Right atrium auricular region (tissue), 2 donors: ENCODE measurements around the gene SSR3. TPM values are rescaled to one million over a fixed set of nuclear protein-coding genes. Genes with fewer than 3 reads are reported as not detected.

Experiments used
- DNase-seq: peaks from one replicate; pipeline ENCODE4 v3.0.0-alpha.2; 2019; ENCODE audit warnings: low spot score
- H3K27ac ChIP-seq, 2 donors: fragments of 200-600 bp; sonication (generic); 1 replicate in 1 of 2; 2 replicates in 1 of 2; pipeline ENCODE4 v1.5.1; 2016 to 2019
- H3K27me3 ChIP-seq, 2 donors: fragments of 200-600 bp; sonication (generic); one replicate each; pipeline versions ENCODE4 v1.5.1 to v1.6.0; 2017 to 2019
- H3K36me3 ChIP-seq: fragments of 200-600 bp; sonication (generic); one replicate; pipeline ENCODE4 v1.5.1; 2016
- H3K4me1 ChIP-seq, 2 donors: fragments of 200-600 bp; sonication (generic); one replicate each; pipeline versions ENCODE4 v1.5.1 to v1.6.0; 2017 to 2019
- H3K4me3 ChIP-seq, 2 donors: fragments of 200-600 bp; sonication (generic); 1 replicate in 1 of 2; 2 replicates in 1 of 2; pipeline ENCODE4 v1.5.1; 2017 to 2019; ENCODE audit warnings: mild to moderate bottlenecking in 1 of 2, moderate library complexity in 1 of 2
- H3K9me3 ChIP-seq, 2 donors: fragments of 200-600 bp; sonication (generic); one replicate each; pipeline ENCODE4 v1.5.1; 2019
- total RNA-seq, 2 donors: library from RNA; depleted of rRNA; stranded (reverse); fragments of >200 nt; gene quantifications; one replicate each; pipeline ENCODE4 v1.1.0, GENCODE V29; 2016
- TF ChIP-seq, protein P1 (sequence below), 2 donors: fragments of 200-600 bp; sonication (generic); IDR thresholded peaks; one replicate each; pipeline ENCODE4 v1.5.1; 2019; ENCODE audit warnings: antibody characterized with exemption in 2 of 2

SSR3 gene
- total RNA-seq, 2 donors from 2014 or later = 109 TPM

DNA sequence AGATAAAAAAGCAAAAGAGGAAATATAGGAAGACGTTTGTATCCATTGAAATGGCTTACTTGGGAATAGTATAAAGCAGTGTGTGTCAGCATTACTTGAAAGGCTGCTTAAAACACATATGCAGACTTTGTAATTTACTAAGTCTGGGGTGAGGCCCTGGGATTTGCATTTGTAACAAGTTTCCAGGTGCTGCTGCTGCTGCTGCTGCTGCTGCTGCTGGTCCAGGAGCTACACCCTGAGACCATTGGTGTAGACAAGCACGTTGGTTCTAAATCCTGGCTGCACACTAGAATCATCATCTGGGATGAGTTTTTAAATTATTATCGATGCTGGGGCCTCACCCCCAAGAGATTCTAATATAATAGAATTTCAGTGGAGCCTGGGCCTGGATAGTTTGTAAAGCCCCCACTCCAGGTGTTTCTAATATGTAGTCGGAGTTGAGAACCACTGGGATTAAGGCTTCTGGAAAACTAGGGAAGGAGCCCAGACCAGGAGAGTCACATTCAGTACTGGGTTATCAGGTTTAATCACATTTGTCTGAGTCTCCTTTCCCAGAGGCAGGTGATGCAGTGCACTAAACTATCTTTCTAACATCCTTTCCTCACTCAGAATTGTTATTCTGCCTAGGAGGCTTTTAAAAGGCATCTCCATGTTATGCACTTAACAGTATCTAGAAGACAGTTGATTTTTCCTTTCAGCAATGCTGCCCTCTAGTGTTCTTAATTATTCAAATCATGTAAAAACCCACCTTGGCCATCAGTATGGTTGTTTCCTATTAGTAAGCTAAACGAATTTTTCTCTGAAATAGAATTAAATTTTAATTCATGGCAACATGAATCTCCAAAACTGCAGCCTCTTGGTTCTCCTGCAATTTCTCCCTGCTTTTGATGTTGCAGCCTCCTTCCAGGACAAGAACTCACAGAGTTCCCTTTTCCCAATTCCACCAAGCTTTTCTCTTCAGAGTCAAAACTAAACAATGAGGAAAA lies 45.4 kb downstream of the SSR3 start:
- Histone ChIP-seq H3K27me3 (no peaks in the 10 kb centered on the region), H3K4me1 (no peaks in the 10 kb centered on the region), H3K36me3 (no peaks in the 10 kb centered on the region), H3K9me3 (no peaks in the 10 kb centered on the region), H3K4me3 (no peak overlapping the region), H3K27ac (no peak overlapping the region)
- TF ChIP-seq, protein P1, sequence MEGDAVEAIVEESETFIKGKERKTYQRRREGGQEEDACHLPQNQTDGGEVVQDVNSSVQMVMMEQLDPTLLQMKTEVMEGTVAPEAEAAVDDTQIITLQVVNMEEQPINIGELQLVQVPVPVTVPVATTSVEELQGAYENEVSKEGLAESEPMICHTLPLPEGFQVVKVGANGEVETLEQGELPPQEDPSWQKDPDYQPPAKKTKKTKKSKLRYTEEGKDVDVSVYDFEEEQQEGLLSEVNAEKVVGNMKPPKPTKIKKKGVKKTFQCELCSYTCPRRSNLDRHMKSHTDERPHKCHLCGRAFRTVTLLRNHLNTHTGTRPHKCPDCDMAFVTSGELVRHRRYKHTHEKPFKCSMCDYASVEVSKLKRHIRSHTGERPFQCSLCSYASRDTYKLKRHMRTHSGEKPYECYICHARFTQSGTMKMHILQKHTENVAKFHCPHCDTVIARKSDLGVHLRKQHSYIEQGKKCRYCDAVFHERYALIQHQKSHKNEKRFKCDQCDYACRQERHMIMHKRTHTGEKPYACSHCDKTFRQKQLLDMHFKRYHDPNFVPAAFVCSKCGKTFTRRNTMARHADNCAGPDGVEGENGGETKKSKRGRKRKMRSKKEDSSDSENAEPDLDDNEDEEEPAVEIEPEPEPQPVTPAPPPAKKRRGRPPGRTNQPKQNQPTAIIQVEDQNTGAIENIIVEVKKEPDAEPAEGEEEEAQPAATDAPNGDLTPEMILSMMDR (IDR thresholded peaks at IDR 0.05) = peak; percentile 43 to 74
- DNase-seq = no peak

DNA sequence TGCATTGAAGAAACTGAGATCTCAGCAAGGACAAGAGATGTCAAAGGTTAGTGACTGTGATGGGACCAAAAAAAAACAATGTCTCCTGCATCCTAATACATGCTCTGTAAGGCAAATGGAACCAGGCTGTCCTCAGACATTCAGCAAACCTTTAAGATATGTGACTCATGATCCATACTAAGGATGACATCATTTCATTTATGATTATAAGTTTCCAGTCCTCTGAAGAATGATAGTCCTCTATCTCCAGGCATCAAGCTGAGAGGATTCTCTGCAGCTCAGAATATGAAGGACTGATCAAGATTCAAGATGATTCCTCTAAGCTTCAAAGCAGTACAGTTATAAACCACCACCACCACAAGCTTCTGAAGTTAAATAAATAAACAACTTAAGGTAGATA lies 47.6 kb downstream of the SSR3 start:
- Histone ChIP-seq H3K27ac (no peak overlapping the region), H3K27me3 (no peaks in the 10 kb centered on the region), H3K9me3 (no peaks in the 10 kb centered on the region), H3K36me3 (no peaks in the 10 kb centered on the region), H3K4me1 (no peaks in the 10 kb centered on the region), H3K4me3 (no peak overlapping the region)
- DNase-seq = no peak
- TF ChIP-seq, protein P1 (IDR thresholded peaks at IDR 0.05) = no peak

DNA sequence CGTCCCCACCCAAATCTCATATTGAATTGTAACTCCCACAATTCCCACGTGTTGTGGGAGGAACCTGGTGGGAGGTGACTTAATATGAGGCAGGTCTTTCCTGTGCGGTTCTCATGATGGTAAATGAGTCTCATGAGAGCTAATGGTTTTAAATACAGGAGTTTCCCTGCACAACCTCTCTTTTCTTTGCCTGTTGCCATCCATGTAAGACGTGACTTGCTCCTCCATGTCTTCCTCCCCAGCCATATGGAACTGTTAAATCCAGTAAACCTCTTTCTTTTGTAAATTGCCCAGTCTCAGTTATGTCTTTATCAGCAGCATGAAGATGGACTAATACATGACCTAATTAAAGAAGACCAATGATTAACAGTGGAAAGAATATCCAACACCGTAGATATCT lies 56.6 kb downstream of the SSR3 start:
- no peaks in the 10 kb centered on the region for H3K9me3 ChIP-seq
- H3K27me3 ChIP-seq = no peaks in the 10 kb centered on the region
- H3K27ac ChIP-seq = no peak overlapping the region
- no peaks in the 10 kb centered on the region for H3K36me3 ChIP-seq
- no peak for DNase-seq
- no peaks in the 10 kb centered on the region for H3K4me1 ChIP-seq
- TF ChIP-seq, protein P1 (IDR thresholded peaks at IDR 0.05) = no peak
- no peak overlapping the region for H3K4me3 ChIP-seq

DNA sequence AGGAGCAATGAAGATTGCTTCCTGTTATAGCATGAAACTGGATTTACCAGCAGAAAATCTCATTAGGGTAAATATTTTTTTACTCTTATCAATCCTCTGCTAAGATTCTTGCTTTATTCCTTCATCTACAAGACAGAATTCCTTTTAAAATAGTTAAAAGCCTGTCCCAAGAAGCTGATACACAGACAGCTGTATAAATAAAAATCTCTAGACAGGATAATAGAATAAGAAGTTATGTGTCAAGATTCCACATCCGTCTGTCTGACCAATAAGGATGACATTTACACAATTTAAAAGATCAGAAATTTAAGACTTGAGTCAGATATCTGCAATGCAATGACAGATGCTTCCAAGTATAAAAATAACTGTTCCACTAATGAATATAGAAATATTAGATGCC lies 57.6 kb downstream of the SSR3 start:
- H3K27me3 ChIP-seq = no peaks in the 10 kb centered on the region
- DNase-seq = no peak
- H3K27ac ChIP-seq = no peak overlapping the region
- no peaks in the 10 kb centered on the region for H3K36me3 ChIP-seq
- TF ChIP-seq, protein P1 (IDR thresholded peaks at IDR 0.05) = no peak
- no peaks in the 10 kb centered on the region for H3K9me3 ChIP-seq
- no peak overlapping the region for H3K4me3 ChIP-seq
- H3K4me1 ChIP-seq = no peaks in the 10 kb centered on the region

DNA sequence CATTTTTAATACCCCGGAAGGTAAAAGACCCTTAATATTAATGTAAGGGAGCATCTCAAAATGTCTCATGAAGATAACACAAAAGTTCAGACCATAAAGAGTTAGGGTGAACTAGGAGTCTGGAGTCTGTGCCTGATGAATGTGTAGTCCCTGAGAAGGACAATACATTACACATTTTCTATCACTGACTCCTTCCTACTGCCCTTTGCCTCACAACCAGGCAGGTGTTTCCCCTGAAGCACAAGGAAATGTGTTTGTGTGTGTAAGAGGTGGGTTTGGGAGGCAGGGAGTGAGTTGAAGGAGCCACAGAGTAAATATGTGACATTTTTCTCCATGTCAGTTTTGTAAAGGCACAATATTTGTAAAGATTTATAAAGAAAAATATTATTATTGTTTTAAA lies 59.1 kb downstream of the SSR3 start:
- Histone ChIP-seq H3K4me3 (no peak overlapping the region), H3K36me3 (no peaks in the 10 kb centered on the region), H3K27ac (no peak overlapping the region), H3K27me3 (no peaks in the 10 kb centered on the region), H3K9me3 (no peaks in the 10 kb centered on the region), H3K4me1 (no peaks in the 10 kb centered on the region)
- TF ChIP-seq, protein P1 (IDR thresholded peaks at IDR 0.05) = no peak
- DNase-seq = no peak
